HG02973 (cell line): ENCODE measurements around the gene NPL.

Experiments
- ATAC-seq: cut with Tn5 transposase; IDR thresholded peaks from one replicate; pipeline ENCODE4 v1.9.1; 2021; ENCODE audit warnings: moderate library complexity; ENCODE audit not compliant: unreplicated experiment

The NPL gene, protein sequence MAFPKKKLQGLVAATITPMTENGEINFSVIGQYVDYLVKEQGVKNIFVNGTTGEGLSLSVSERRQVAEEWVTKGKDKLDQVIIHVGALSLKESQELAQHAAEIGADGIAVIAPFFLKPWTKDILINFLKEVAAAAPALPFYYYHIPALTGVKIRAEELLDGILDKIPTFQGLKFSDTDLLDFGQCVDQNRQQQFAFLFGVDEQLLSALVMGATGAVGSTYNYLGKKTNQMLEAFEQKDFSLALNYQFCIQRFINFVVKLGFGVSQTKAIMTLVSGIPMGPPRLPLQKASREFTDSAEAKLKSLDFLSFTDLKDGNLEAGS

DNA sequence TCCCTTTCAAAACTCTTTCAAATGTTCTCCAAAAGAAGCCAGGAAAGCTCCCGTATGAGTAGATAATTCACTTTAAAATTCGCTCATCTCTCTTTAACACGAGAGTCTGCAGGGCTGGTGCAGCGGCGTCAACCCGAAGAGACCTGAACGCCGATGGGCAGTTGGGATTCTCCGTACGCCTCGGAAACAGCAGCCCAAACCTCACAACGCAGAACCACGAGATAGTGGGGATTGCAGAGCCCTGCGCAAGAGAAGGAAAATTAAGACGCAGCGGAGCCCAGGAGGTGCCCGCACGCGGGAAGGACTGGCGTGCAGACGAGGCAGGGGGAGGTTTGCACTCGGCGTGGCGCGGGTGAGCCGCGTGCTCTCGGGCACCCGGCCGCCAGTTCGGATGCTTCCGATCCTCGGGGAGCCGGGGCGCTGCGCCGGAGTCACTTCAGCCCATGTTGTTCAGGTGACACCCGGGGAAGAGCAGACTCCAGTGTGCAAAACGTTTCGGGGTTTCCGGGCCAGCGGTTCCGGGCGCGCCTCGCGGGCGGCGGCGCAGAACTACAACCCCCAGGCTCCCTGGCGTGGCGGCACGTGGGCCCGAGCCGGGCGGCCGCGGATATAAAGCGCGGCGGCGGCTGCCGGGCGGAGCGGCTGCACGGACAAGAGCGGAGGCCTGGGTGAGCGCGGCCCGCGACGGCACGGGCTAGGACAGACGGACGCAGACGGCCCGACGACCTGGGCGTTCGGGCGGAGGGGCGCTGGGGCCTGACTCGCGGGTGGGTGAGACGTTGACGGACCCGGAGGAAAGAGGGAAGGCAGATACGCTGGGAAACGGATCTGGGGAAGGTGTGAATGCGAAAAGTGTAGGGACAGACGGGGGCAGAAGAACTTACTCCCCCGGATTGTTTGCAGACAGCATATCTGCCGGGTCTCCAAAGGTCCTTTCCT, at the start of gene NPL:
Gene NPL, plus strand, starts transcription at position 636 of the 939 bp plus-strand sequence. CDS start 4,599 bp downstream, outside the sequence.
- ATAC-seq: peak; percentile 91

DNA sequence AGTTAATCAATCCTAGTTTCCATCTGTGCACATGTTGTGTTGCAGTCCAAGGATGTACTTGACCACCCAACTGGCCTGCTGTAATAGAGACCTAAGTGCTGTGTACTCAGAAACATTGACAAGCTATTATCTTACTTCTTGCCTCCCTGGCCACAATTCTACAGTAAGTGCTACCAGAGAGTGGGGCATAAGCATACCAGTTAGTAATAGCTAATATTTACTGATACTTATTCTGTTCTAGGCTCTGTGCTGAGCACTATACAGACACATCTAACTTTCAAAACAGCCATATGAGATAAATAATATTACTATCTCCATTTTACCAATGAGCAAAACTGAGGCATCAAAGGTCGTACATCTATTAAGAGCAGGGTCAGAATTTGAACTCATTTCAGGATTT, 49.5 kb upstream of the NPL start:
- ATAC-seq: no peak

DNA sequence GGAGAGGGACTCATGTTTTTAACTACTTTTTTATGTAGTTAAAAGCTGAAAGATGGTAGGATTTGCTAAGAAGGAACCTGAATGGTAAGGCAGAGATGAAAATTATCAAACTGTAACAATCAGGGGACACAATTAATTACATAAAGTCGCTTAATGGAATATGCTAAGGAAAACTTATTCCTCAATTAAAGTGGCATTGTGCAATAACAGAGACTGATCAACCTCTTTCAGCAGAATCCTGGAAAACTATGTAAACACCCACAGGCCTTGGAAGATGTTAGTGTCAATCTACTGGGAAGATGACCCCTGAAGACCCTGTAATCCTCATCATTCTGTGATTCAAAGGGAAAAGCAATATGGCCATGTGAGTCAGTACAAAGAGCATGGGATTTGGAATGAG, 46.8 kb upstream of the NPL start:
- ATAC-seq: no peak

DNA sequence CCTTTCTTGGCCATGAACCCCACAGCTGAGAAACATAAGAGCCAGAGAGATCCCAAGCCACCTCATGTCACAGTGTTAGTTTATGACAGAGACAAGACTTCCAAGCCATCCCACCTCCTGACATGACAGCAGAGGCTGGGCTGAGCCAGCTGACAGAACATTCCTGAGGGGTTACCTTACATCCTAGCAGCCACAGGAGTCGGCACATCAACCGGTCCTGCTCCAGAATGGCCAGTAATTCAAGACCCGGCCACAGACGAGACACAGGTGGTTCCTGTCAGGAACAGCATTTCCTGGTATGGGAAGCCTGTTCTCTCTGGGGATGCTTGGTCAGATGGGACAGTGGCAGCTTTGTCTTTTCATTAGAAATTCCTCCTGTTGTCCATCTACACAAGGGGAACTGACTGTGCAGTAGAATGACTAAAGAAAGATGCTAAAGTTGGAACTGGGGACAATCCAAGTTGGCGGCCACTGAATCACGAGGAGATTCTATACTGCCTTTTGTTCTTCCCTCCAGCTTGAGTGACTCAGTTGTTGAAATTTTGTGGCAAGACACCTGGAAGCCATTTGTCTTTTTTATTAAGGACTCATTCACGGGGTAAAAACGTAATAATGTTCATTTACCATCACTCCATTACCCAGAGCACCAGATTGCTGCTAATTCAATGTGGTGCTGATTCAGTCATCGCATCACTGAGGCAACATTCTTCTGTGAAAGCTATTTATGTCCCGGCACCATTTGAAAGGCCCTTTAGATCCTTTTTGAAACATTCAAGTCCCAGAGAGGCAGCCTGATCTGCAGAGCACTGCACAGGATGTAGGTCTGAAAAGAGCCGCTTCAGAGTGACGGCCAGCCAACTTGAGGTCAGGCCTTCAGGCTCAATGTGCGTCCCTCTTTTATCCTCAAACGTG, 37.2 kb upstream of the NPL start:
- ATAC-seq: no peak

DNA sequence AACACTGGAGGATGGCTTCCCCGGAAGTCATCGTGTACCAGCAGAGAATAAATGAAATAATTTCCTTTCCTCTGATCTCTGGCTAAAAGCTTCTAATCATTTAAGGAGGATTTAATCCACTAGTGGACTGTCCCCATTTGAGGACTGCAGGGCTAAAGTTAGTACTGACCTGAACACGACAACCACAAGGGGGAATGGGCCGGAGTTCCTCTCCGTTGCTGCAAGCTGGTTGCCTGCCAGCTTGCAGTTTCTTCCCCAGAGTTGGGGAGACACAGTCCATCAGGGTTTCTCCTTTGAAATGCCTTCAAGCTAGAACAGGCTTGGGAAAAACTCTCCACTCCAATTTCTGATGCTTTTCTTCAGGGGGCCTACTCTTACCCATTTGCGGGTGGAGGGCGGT, 35.5 kb upstream of the NPL start:
- ATAC-seq: no peak

DNA sequence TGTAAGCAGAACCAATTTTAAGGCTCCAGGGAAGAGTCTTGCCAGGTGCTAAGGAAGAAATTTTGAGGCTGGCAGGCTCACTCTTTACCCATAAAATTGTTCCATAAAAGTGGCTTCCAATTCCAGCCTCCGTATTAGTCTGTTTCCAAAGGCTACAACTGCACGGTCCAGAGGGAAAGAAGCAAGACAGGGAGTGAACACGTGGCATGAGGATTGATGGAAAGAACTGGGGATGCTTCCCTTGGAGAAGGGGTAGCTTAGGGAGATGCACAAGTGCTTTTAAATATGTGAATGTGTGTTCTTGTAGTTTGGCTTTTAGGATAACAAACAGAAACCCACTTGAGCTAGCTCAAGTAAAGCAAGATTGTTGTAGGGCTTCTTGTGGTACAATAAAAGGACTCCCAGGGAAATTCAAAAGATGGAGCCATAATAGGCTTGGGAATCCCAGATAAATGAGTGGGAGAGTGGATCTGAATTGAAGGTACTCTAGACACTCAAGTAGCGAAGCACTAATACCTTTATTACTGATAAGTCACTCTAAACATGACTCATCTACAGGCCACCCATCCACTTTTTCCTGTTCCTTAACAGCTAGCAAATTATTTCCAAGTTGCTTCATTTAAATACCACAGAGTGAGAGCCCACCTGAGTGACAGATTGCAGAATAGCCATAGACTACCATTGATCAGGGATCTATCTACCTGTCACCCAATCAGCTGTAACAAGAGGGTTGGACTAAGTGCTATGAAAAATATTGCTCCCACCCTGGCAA, 34.8 kb upstream of the NPL start:
- no peak for ATAC-seq

DNA sequence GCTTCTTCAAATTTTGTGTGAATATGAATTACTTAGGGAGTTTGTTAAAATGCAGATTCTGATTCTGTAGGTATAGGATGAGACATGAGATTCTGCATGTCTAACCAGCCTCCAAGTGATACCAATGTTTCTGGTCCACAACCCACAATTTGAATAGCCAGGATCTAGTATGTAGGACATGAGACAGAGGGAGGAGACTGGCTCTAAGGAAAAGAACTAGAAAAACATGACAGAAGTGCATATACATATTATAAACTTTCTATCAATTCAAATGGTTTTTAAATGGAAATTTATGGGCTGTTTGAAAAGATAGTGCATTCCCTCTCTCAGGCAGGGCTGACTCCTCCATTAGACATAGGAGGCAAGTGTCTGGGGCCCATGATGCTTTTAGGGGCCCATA, 33.9 kb upstream of the NPL start:
- no peak for ATAC-seq

DNA sequence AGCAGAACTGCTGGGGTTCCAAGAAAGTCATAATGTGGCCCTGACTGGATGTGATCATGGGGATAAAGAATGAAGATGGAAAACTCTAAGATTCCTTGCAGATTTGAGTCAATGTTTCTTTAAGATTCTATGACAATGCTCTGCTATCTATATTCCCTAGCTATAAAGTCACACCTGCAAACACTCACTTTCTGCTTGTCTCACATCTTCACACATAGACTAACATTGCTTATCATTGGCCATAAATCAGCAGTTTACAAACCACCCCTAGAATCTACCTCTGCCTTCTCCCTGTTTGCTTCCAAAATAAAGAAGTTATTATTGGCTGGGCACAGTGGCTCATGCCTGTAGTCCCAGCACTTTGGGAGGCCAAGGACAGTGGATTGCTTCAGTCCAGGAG, 33.1 kb upstream of the NPL start:
- ATAC-seq: no peak

DNA sequence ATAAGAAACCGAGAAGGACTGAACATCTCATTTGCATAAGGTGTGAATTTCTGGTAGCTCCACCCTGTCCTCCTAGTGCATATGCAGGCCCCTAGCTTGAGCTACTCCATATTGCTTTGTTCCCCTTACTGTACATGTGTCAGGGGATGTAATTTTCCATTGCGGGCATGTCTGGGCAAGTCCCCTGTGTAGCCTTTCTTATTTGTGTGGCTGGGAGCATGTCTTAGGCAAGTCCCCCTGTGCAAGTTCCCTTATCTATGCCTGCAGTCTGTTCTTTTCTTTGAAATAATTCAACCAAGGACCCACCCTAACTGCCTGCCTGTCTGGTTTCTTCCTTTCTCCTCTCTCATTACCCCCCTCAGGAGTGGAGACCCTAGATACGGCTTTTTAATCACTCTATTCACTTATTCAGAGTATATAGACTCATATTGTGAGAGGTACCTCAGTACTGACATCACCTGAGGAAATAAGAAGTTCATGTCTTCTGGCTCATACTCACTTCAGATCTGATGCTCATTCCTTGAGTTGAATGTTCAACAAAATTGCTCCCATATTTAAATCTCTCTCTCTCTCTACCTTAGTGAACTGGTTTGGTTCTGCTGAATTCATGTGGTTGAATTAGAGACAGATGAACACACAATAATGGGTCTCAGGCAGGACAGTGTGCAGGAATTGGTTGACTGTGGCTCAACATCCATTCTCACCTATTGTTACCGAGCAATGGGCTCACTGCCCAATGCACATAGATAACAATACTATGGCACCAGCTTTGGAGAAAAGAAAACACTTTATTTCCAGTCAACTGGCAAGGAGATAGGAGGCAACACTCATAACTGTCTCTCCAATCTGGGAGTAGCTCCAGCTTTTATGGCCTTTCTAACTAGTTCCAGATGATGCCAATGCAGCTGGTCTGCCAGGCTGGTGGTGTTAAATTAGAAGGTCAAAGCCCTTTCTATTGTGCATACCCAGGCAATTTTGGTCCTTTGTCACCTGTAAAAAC, 27.9 kb upstream of the NPL start:
- no peak for ATAC-seq

DNA sequence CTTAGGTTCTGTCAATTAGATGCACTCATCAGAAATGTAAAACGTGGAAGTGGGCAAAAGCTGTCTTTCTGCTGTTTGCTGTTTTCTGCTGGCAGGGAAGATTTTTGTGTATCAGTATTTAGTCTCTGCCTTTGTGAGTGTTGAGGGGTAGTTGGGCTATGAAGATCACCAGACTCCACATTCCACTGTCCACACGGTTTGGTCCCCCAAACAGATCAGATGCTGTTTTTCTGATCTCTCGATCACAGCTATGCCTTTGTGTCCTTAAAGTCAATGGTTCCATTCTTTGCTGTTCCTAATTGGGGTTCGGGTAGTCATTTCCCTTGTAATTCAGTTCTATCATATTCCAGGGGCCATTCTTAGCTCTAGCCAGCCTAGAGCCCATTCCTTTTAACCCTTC, 27.0 kb upstream of the NPL start:
- ATAC-seq: no peak

DNA sequence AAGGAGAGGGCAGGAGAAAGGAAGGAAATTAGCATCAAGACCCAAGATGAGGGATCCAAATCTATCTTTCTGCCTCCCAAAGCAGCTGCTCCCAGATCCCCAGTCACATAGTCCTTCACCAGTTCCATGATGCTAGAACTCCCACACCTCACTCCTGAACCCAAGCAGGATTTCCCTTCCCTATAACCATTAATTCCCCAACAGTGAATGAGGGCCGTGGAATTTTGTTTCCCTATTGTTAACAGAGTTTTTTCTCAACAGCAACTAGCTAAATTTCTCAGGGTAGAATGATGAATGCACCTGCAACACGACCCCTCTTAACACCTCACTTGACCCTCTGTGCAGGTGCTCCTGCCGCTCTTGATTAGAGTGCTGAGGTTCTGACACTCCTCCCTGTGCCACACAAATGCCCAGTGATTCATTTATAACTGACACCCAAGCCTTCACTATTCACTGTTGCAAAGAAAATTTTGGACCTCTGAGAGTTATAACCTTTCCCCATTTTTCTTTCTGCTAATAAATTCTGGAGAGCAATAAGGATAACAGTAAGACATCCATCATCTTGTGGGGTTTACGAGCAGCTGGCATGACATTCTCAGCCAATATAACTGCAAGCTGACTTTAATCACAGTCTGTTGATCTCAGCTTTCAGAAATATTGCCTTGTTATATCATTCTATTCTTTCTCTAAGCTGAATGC, 25.4 kb upstream of the NPL start:
- no peak for ATAC-seq

DNA sequence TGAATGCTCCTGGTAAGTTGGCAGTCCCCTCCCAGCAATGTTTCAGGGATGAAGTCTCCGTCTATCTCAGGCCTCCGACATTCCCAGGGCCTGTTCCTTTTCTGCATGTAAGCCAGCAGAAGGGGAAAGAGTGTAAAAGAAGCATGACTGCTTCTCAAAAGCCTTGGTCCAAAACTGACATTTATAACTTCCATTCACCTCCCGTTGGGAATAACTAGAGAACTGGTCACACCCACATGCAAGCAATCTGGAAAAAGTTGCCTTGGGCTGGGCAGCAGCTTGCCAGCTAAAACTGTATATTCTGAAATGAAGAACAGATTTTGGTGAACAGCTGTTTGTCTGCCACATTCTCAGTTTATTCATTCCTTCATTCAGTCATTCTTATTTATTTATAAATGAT, 24.2 kb upstream of the NPL start:
- ATAC-seq: no peak

DNA sequence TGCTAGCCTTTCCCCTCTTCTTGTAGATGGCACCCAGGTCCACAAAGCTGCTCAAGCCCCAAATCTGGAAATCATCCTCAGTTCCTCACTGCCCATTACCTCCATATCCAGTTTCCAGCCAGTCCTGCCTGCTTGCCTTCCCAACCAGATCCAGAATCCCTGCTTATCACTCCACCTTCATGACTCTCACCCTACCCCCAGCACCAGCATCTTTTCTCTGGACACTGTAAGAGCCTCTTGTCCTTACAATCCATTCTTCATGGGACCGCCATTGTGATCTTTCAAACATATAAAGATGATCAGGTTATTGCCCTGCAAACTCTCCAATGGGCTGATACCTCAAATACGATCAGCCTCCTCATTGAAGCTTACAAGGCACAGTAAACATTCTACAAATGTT, 23.5 kb upstream of the NPL start:
- ATAC-seq: no peak

DNA sequence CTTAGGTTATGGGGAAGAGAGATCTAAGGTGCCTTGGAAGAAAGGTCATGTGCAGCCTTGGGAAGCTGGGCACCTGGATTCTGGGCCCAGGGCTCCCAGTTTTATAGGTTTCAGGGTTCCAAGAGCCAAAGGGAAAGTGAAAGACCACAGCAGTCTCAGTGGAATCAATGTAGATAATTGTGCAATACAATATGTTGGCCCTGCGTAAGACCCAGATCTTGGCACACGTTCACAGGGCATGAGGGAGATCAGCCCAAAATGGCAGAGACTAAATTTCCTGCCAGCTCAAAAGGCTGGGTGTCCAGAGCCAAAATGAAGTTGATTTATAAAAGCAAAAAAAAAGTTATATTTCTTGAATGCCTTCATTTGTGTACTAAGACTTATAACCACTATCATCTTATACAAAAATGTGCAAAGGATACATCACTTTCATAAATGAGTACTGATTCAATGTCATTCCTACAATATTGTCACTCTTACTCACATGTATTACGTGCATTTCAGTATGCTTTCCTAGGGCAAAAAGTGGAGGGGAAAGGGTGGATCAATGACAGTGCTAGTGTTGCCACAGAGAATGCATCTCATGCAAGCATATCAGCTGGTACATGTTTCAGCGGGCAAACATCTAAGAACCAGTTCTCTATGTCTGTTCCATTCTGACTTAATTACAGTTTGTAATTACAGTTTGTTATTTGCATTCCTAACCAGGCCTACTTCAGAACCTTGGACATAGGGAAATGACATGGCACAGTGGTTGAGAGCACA, 22.5 kb upstream of the NPL start:
- ATAC-seq: no peak

DNA sequence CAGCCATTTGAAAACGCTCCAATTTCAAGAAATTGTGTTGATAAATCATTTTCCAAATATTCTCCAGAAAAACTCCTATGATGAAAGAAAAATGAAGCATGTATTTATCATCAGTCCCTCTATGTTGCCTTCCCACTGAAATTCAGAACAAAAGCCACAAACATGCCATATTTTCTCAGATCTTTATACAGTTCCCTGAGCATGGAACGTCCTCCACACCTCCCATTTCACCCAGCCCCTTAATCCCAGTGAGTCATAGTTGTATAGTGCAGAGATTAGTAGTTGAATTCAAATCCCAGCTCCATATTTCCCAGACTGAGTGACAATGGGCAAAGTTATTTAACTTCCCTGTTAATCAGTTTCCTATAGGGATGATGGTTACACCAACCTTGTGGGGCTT, 20.6 kb upstream of the NPL start:
- ATAC-seq: no peak

DNA sequence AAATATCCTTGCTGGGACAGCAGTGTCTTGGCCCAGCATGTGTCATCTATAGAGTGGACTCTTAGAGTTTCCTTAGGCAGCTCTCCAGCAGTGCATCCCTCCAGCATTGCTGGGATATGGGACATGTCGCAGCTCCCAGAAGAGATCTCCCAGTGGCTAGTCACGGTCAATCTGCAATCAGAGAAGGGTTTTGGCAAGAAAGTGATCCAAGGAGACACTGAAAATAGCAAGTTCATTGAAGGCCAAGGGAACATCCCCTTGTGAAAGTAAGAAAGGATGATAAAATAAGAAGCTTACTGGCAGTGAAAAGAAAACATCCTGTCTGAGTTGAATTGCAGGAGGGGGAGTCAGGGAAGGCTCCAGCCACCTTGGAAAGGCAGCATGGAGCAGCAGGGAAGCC, 19.3 kb upstream of the NPL start:
- ATAC-seq: no peak

DNA sequence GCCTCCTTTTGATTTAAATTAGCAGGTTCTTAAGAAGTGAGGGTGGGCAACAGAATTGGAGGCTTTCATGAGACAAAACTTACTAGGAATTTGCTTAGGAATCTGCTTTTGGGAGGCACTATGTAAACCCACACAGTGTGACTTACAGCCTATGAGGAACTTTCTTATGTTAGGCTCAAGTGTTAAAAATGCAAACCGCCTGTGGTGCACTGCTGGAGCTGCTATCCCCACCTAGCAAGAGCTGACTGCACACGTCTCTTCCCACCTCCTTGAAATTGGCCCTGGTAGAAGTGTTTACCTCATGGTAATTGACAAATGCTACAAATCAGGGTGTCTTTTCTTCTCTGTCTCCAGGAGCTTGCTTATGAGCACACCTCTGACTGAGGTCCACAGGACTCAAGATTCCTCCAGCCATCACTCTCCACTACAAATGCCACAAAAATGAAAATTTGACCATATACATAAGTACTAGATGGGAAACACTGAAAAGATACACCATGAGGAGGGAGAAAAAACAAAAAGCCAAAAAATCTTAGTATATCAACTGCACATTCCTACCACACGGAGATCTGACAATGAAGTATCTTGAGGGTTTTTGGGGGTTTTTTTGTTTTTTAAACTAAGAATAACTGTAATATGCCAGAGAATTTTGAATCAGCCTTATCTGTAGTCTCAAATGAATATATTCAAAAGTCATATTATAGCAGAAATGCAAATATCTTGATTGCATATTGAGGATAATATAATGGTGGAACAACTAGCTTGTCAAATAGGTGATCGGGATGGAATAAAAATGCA, 18.2 kb upstream of the NPL start:
- no peak for ATAC-seq
